ENCODE results near the gene EIF3I.

The EIF3I gene

GRCh38 chr1:32228771-32229170 lies 6.6 kb downstream of the EIF3I start:
- Histone ChIP-seq H3K9me3 (ENCODE audit: control insufficient read depth in 5 of 5, low read length in 5 of 5) (no peaks in the 10 kb centered on the region), H3K27me3 (ENCODE audit: control insufficient read depth in 5 of 5, insufficient read depth in 4 of 5, low read length in 5 of 5) (no peaks in the 10 kb centered on the region), H3K27ac (ENCODE audit: low read depth, low read length) (no peak overlapping the region), H3K4me1 (ENCODE audit: control insufficient read depth in 5 of 5, insufficient read depth in 5 of 5, low read length in 5 of 5) (peaks cover 1 to 5% (median 5%) of the 10 kb centered on the region in 5 donors), H3K36me3 (ENCODE audit: control insufficient read depth in 5 of 5, insufficient read depth in 5 of 5, low read length in 5 of 5) (peaks cover 6 to 81% (median 65%) of the 10 kb centered on the region in 5 donors), H3K9ac (ENCODE audit: low read length in 5 of 5) (no peak overlapping the region), H3K4me3 (ENCODE audit: low read depth in 1 of 5, low read length in 5 of 5) (no peak overlapping the region)

- no peaks in the 10 kb centered on the region for H3K4me1 ChIP-seq (ENCODE audit: control insufficient read depth in 5 of 5, insufficient read depth in 5 of 5, low read length in 5 of 5)
- peaks cover 6 to 67% (median 59%) of the 10 kb centered on the region in 5 donors for H3K36me3 ChIP-seq (ENCODE audit: control insufficient read depth in 5 of 5, insufficient read depth in 5 of 5, low read length in 5 of 5)
- no peaks in the 10 kb centered on the region for H3K27me3 ChIP-seq (ENCODE audit: control insufficient read depth in 5 of 5, insufficient read depth in 4 of 5, low read length in 5 of 5)
- no peak overlapping the region for H3K4me3 ChIP-seq (ENCODE audit: low read depth in 1 of 5, low read length in 5 of 5)
- no peaks in the 10 kb centered on the region for H3K9me3 ChIP-seq (ENCODE audit: control insufficient read depth in 5 of 5, low read length in 5 of 5)
- H3K27ac ChIP-seq (ENCODE audit: low read depth, low read length): no peak overlapping the region
- no peak overlapping the region for H3K9ac ChIP-seq (ENCODE audit: low read length in 5 of 5)
These were observed 9.7 kb downstream of the EIF3I start for GRCh38 chr1:32231843-32232432.

- H3K27me3 ChIP-seq (ENCODE audit: control insufficient read depth in 5 of 5, insufficient read depth in 4 of 5, low read length in 5 of 5): no peaks in the 10 kb centered on the region
- H3K9me3 ChIP-seq (ENCODE audit: control insufficient read depth in 5 of 5, low read length in 5 of 5): no peaks in the 10 kb centered on the region
- no peak overlapping the region for H3K27ac ChIP-seq (ENCODE audit: low read depth, low read length)
- H3K4me1 ChIP-seq (ENCODE audit: control insufficient read depth in 5 of 5, insufficient read depth in 5 of 5, low read length in 5 of 5): no peaks in the 10 kb centered on the region
- H3K9ac ChIP-seq (ENCODE audit: low read length in 5 of 5): no peak overlapping the region
- no peak overlapping the region for H3K4me3 ChIP-seq (ENCODE audit: low read depth in 1 of 5, low read length in 5 of 5)
- peaks cover 6 to 62% (median 53%) of the 10 kb centered on the region in 5 donors for H3K36me3 ChIP-seq (ENCODE audit: control insufficient read depth in 5 of 5, insufficient read depth in 5 of 5, low read length in 5 of 5)
These were observed 10.5 kb downstream of the EIF3I start for GRCh38 chr1:32232558-32233304.

DNA sequence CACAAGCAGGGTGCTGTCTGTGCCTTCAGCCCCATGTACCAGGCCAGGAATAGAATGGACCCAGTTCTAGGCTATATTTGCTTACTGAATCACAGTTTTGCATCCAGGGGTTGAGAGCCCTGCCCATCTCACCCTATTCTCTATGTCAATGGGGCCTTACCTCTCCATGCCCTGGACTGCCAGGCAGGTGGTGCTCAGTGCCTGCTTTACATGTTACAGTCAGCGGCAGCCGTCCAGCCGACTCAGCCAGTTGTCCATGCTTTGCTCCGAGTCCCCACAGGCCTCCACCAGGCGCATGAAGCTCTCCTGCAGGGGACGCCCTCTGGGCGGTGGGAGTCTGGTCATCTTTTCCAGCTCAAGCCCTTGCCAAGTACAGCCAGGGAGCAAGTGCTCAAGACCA lies 12.6 kb downstream of the EIF3I start:
- Histone ChIP-seq H3K9ac (ENCODE audit: low read length in 5 of 5) (no peak overlapping the region), H3K27me3 (ENCODE audit: control insufficient read depth in 5 of 5, insufficient read depth in 4 of 5, low read length in 5 of 5) (no peaks in the 10 kb centered on the region), H3K36me3 (ENCODE audit: control insufficient read depth in 5 of 5, insufficient read depth in 5 of 5, low read length in 5 of 5) (peaks cover under 1 to 43% (median 39%) of the 10 kb centered on the region in 5 donors), H3K27ac (ENCODE audit: low read depth, low read length) (no peak overlapping the region), H3K4me3 (ENCODE audit: low read depth in 1 of 5, low read length in 5 of 5) (no peak overlapping the region), H3K9me3 (ENCODE audit: control insufficient read depth in 5 of 5, low read length in 5 of 5) (no peaks in the 10 kb centered on the region), H3K4me1 (ENCODE audit: control insufficient read depth in 5 of 5, insufficient read depth in 5 of 5, low read length in 5 of 5) (peaks cover 0 to 2% (median under 1%) of the 10 kb centered on the region in 5 donors)

DNA sequence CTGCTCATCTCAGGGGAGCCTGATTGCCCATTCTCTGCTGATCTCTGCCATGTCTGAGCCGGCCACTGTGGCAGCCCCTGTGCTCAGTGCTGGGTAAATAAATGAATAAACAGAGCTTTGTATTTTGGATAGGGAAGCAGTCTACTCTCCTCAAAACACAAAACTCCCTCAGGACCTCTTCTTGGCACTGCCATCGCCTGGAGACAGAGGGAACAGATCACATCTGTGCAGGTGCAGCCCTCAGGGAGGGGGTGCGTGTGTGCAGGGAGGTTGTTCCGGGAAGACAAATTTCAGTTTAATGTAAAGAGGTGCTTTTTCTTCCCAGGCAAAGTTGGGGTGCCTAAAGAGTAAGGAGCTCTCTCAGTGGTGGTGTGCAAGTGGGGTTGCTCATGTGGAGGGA lies 17.1 kb downstream of the EIF3I start:
- H3K4me1 ChIP-seq (ENCODE audit: control insufficient read depth in 5 of 5, insufficient read depth in 5 of 5, low read length in 5 of 5): peaks cover 0 to 33% (median 28%) of the 10 kb centered on the region in 5 donors
- H3K9ac ChIP-seq (ENCODE audit: low read length in 5 of 5): no peak overlapping the region
- peaks cover 0 to 8% (median 0%) of the 10 kb centered on the region in 5 donors for H3K27me3 ChIP-seq (ENCODE audit: control insufficient read depth in 5 of 5, insufficient read depth in 4 of 5, low read length in 5 of 5)
- H3K36me3 ChIP-seq (ENCODE audit: control insufficient read depth in 5 of 5, insufficient read depth in 5 of 5, low read length in 5 of 5): peaks cover 0 to 12% (median 7%) of the 10 kb centered on the region in 5 donors
- H3K4me3 ChIP-seq (ENCODE audit: low read depth in 1 of 5, low read length in 5 of 5): no peak overlapping the region
- peak overlapping the region; percentile 57 for H3K27ac ChIP-seq (ENCODE audit: low read depth, low read length)
- no peaks in the 10 kb centered on the region for H3K9me3 ChIP-seq (ENCODE audit: control insufficient read depth in 5 of 5, low read length in 5 of 5)

GRCh38 chr1:32239790-32240139 lies 17.6 kb downstream of the EIF3I start:
- Histone ChIP-seq H3K4me1 (ENCODE audit: control insufficient read depth in 5 of 5, insufficient read depth in 5 of 5, low read length in 5 of 5) (peaks cover 0 to 33% (median 28%) of the 10 kb centered on the region in 5 donors), H3K9me3 (ENCODE audit: control insufficient read depth in 5 of 5, low read length in 5 of 5) (no peaks in the 10 kb centered on the region), H3K4me3 (ENCODE audit: low read depth in 1 of 5, low read length in 5 of 5) (peak overlapping the region in 4 of 5 donors; percentile 73 to 81 (median 78)), H3K27ac (ENCODE audit: low read depth, low read length) (peak overlapping the region; percentile 57), H3K9ac (ENCODE audit: low read length in 5 of 5) (peak overlapping the region in 1 of 5 donors; percentile 63), H3K27me3 (ENCODE audit: control insufficient read depth in 5 of 5, insufficient read depth in 4 of 5, low read length in 5 of 5) (peaks cover 0 to 8% (median 0%) of the 10 kb centered on the region in 5 donors), H3K36me3 (ENCODE audit: control insufficient read depth in 5 of 5, insufficient read depth in 5 of 5, low read length in 5 of 5) (peaks cover 0 to 8% (median 3%) of the 10 kb centered on the region in 5 donors)

DNA sequence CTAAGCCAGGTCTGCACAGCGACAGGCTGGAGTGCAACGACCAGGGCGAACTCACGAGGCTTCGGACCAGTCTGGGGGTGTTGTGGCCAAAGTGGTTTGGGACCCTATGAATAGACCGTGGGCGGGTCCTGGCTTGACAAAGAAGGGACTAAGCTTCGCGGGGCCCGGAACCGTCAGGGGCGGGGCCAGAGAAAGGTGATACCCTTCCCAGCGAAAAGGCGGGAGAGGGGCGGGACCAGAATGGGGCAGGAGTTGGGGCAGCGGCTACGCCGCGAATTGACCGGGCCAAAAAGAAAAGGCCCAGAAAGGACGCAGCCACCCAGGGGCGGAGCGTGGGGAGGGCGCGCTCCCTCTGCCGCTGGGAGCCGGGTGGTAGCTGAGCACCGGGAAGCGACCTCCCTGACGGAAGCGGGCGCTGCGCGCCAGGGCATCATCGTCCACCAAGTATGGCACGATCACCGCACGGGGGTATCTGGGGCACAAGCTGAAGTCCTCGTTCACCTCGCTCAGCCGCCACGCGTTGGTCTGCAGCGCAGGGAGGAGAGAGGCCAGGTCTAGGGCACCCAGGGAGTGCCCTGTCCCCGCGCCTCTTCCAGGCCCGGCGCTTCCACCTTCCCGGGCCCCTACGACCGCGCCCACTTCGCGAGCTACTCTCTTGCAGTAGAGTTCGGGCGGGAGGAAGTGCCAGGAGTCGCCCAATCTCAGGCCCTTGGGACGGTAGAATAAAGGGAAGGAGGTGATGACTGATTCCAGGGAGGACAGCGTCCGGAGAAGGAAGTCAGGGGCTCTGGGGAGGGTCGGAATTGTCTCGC lies 18.1 kb downstream of the EIF3I start:
- peak overlapping the region; percentile 16 to 75 (median 63) for H3K9ac ChIP-seq (ENCODE audit: low read length in 5 of 5)
- H3K4me3 ChIP-seq (ENCODE audit: low read depth in 1 of 5, low read length in 5 of 5): peak overlapping the region; percentile 73 to 81 (median 76)
- H3K27me3 ChIP-seq (ENCODE audit: control insufficient read depth in 5 of 5, insufficient read depth in 4 of 5, low read length in 5 of 5): peaks cover 0 to 8% (median 0%) of the 10 kb centered on the region in 5 donors

DNA sequence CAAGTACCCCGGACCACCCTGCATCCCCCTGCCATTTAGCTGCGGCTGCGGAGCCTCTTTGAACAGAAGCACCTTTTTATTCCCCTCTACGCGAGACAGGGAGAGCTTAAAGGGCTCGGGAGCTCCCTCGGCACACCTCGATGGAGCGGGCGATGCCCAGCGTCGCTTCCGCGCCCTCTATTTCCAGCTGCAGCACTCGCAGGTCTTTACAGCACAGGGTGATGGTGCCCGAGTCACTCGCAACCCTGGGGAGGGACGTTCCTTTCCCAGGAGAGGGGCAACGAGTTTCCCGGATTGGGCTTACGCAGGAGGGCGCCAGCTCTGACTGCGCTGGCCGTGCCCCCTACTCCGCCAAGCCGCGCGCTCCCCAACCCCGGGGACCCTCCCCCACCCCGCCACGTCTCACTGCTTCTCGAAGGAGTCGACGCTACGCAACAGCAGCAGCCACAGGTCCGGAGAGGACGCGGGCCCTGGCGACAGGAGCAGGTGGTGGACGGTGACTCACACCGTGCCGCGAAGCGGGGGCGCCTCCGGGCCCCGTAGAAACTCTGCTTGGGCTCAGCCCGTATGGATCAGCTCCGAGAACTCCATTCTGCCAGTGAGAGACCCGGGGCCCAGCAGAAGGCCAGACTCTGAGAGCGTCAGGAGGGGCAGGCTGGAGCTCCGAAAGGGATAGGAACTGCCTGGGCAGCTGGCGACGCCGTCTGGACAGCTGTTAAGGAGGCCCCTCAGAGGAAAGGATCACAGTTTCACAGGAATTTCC lies 19.0 kb downstream of the EIF3I start:
- Histone ChIP-seq H3K36me3 (ENCODE audit: control insufficient read depth in 5 of 5, insufficient read depth in 5 of 5, low read length in 5 of 5) (peaks cover 0 to 3% (median 0%) of the 10 kb centered on the region in 5 donors), H3K9me3 (ENCODE audit: control insufficient read depth in 5 of 5, low read length in 5 of 5) (no peaks in the 10 kb centered on the region), H3K27me3 (ENCODE audit: control insufficient read depth in 5 of 5, insufficient read depth in 4 of 5, low read length in 5 of 5) (peaks cover 0 to 8% (median 0%) of the 10 kb centered on the region in 5 donors), H3K9ac (ENCODE audit: low read length in 5 of 5) (peak overlapping the region in 4 of 5 donors; percentile 46 to 75 (median 68)), H3K4me3 (ENCODE audit: low read depth in 1 of 5, low read length in 5 of 5) (peak overlapping the region; percentile 73 to 81 (median 76)), H3K4me1 (ENCODE audit: control insufficient read depth in 5 of 5, insufficient read depth in 5 of 5, low read length in 5 of 5) (peaks cover 0 to 36% (median 28%) of the 10 kb centered on the region in 5 donors), H3K27ac (ENCODE audit: low read depth, low read length) (peak overlapping the region; percentile 57)

More for the DNA sequence above, 18.1 kb downstream of the EIF3I start:
- Histone ChIP-seq H3K27ac (ENCODE audit: low read depth, low read length) (peak overlapping the region; percentile 57), H3K9me3 (ENCODE audit: control insufficient read depth in 5 of 5, low read length in 5 of 5) (no peaks in the 10 kb centered on the region), H3K4me1 (ENCODE audit: control insufficient read depth in 5 of 5, insufficient read depth in 5 of 5, low read length in 5 of 5) (peaks cover 0 to 33% (median 28%) of the 10 kb centered on the region in 5 donors), H3K36me3 (ENCODE audit: control insufficient read depth in 5 of 5, insufficient read depth in 5 of 5, low read length in 5 of 5) (peaks cover 0 to 5% (median 0%) of the 10 kb centered on the region in 5 donors)

GRCh38 chr1:32242341-32242851 lies 20.2 kb downstream of the EIF3I start:
- Histone ChIP-seq H3K4me1 (ENCODE audit: control insufficient read depth in 5 of 5, insufficient read depth in 5 of 5, low read length in 5 of 5) (peaks cover 0 to 48% (median 32%) of the 10 kb centered on the region in 5 donors), H3K9ac (ENCODE audit: low read length in 5 of 5) (peak overlapping the region in 1 of 5 donors; percentile 43), H3K9me3 (ENCODE audit: control insufficient read depth in 5 of 5, low read length in 5 of 5) (no peaks in the 10 kb centered on the region), H3K4me3 (ENCODE audit: low read depth in 1 of 5, low read length in 5 of 5) (peak overlapping the region in 2 of 5 donors; percentile 4 to 13), H3K27me3 (ENCODE audit: control insufficient read depth in 5 of 5, insufficient read depth in 4 of 5, low read length in 5 of 5) (peaks cover 0 to 8% (median 0%) of the 10 kb centered on the region in 5 donors), H3K27ac (ENCODE audit: low read depth, low read length) (no peak overlapping the region), H3K36me3 (ENCODE audit: control insufficient read depth in 5 of 5, insufficient read depth in 5 of 5, low read length in 5 of 5) (peaks cover 0 to 3% (median 0%) of the 10 kb centered on the region in 5 donors)
